Measurements from ENCODE around the gene DMAC2.
"Not testable (repeated sequence)": the region's sequence is repeated elsewhere in the genome, so short reads cannot be mapped to it uniquely, and the experiment has no call there.

Gene DMAC2

GRCh38 chr19:41409288-41409687 lies 30.4 kb downstream of the DMAC2 start:
- TF ChIP-seq CTCF (IDR thresholded peaks at IDR 0.05; ENCODE audit: borderline replicate concordance, control extremely low read depth, extremely low read depth, insufficient read depth, missing control alignments) = no peak
- in situ Hi-C loops (cut with MboI; ENCODE audit: low sequenced_read_pairs, unreplicated experiment) = no loop called here

GRCh38 chr19:41408846-41409245 lies 30.9 kb downstream of the DMAC2 start:
- DNase-seq (ENCODE audit: low spot score); in situ Hi-C loops (cut with MboI; ENCODE audit: low sequenced_read_pairs, unreplicated experiment): not testable (repeated sequence)

More at GRCh38 chr19:41409288-41409687, 30.4 kb downstream of the DMAC2 start:
- DNase-seq (ENCODE audit: low spot score) = no peak

- peak; percentile 28 for TF ChIP-seq CTCF (IDR thresholded peaks at IDR 0.05; ENCODE audit: borderline replicate concordance, control extremely low read depth, extremely low read depth, insufficient read depth, missing control alignments)
- no peak for DNase-seq (ENCODE audit: low spot score)
- in situ Hi-C loops (cut with MboI; ENCODE audit: low sequenced_read_pairs, unreplicated experiment) = no loop called here
Measured at GRCh38 chr19:41408256-41408655, 31.5 kb downstream of the DMAC2 start.

- DNase-seq (ENCODE audit: low spot score) = no peak
- in situ Hi-C loops (cut with MboI; ENCODE audit: low sequenced_read_pairs, unreplicated experiment) = no loop called here
- TF ChIP-seq CTCF (IDR thresholded peaks at IDR 0.05; ENCODE audit: borderline replicate concordance, control extremely low read depth, extremely low read depth, insufficient read depth, missing control alignments) = no peak
Measured at GRCh38 chr19:41407271-41407670, 32.4 kb downstream of the DMAC2 start.

- in situ Hi-C loops (cut with MboI; ENCODE audit: low sequenced_read_pairs, unreplicated experiment) = no loop called here
- no peak for DNase-seq (ENCODE audit: low spot score)
- no peak for TF ChIP-seq CTCF (IDR thresholded peaks at IDR 0.05; ENCODE audit: borderline replicate concordance, control extremely low read depth, extremely low read depth, insufficient read depth, missing control alignments)
Measured at GRCh38 chr19:41405776-41406175, 33.9 kb downstream of the DMAC2 start.

- DNase-seq (ENCODE audit: low spot score) = no peak
- in situ Hi-C loops (cut with MboI; ENCODE audit: low sequenced_read_pairs, unreplicated experiment) = no loop called here
- no peak for TF ChIP-seq CTCF (IDR thresholded peaks at IDR 0.05; ENCODE audit: borderline replicate concordance, control extremely low read depth, extremely low read depth, insufficient read depth, missing control alignments)
Measured at GRCh38 chr19:41403181-41403970, 36.3 kb downstream of the DMAC2 start.

- in situ Hi-C loops (cut with MboI; ENCODE audit: low sequenced_read_pairs, unreplicated experiment) = no loop called here
- no peak for TF ChIP-seq CTCF (IDR thresholded peaks at IDR 0.05; ENCODE audit: borderline replicate concordance, control extremely low read depth, extremely low read depth, insufficient read depth, missing control alignments)
- no peak for DNase-seq (ENCODE audit: low spot score)
Measured at GRCh38 chr19:41402010-41402409, 37.7 kb downstream of the DMAC2 start.

Measured in GM13976 (cell line).